RKO (cell line): ENCODE data around the gene LPIN2.

Experiments used
- DNase-seq: peaks from one replicate; pipeline ENCODE4 v3.0.0-alpha.2; 2016; ENCODE audit warnings: low spot score

Gene LPIN2

DNA sequence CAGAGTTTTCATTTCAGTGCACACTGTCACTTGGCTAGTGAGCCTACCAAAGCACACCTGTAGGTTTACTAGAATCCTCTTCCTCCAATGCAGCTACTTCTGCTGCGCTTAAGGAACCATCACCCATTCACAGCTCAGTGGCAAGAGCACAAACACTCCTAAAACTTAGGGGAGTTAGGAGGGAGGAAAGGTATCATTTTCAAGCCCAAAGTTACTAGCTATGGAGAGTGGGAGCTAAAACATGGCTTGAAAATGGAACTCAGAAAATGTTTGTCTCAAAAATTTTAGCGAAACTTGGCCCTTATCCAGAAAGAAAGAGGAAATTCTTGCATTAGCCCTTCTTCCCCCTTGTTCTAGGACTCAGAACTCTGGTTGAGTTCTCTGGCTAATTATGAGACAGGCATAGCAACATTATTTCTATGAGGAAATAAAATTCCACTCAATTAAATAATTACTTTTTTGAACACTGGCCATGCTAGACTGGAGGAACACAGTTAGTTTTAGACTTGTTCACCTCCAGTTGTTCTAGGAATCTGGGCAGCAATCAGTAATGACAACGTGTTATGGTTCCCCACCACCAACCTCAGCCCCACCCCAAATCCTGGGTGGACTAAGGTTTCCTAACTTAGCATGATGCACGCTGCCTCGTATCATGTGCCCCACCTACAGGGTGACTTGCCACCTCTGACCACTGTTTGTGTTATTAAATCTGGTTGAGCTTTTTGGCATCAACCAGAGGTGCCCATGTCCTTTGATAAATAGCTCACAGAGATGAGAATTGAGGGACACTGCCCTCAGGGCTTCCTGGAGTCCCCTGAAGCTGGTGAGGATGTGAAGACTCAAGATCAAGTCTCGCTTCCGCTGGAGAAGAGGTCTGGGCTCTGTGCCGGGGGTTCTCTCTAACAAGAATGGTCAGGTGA is 32.8 kb downstream of the LPIN2 start:
- DNase-seq = no peak

GRCh38 chr18:2979129-2979528 is 33.8 kb downstream of the LPIN2 start:
- DNase-seq = no peak

DNA sequence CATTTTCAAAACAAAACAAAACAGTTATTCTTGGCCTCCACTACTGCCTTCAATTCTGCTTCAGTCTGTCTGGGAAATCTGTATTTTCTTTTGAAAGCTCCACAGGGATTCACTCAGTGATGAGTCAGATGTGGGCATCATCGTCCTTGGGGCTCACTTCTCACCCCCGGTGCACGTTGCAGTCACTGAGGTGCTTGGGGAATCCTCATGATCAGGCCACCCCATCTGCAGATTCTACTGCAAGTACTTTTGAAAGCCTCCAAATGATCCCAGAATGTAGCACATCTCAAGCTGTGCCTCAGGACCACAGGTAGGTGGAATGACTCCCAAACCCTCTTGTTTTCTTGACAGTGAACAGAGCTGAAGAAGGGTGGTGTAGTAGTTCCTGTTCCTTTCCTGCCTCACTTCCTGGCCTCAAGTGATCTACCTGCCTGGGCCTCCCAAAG is 34.3 kb downstream of the LPIN2 start:
- DNase-seq = peak; percentile 77

GRCh38 chr18:2978208-2978607 is 34.7 kb downstream of the LPIN2 start:
- DNase-seq = no peak

- DNase-seq = no peak
Measured at GRCh38 chr18:2976218-2977132, 36.5 kb downstream of the LPIN2 start.

DNA sequence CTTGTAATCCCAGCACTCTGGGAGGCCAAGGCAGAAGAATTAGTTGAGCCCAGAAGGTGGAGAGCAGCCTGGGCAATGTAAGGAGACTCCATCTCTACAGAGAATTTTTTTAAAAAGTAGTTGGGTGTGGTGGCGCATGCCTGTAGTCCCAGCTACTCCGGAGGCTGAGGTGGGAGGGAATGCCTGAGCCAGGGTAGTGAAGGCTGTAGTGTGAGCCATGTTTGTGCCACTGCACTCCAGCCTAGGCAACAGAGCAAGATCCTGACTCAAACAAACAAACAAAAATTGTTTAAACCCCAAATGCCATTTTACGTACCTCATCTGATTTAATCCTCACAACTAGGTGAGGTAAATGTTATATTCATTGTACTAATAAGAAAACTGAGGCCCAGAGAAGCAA is 38.2 kb downstream of the LPIN2 start:
- no peak for DNase-seq

GRCh38 chr18:2971741-2972552 is 41.0 kb downstream of the LPIN2 start:
- DNase-seq = no peak

GRCh38 chr18:2970772-2971659 is 41.9 kb downstream of the LPIN2 start:
- DNase-seq = no peak

GRCh38 chr18:2970344-2970743 is 42.6 kb downstream of the LPIN2 start:
- no peak for DNase-seq

- no peak for DNase-seq
Measured at GRCh38 chr18:2969695-2970094, 43.2 kb downstream of the LPIN2 start.

DNA sequence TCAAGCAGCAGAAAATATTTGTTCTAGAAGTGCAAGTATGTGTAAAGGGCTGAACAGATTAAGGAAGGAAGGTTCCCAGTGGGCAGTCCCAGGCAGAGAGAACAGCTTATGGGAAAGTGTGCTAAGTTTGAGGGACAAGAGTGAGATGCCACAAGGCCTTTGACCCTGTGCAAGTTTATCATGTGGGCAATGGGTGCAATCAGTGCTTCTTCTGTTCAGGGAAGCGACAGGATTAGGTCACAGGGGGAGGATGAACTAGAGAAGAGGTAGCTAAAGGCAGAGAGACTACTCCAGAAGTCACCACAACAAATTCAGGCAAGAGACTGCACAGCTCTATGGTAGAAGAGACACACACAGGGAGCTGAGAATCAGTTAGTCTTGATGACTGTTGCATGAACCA is 44.3 kb downstream of the LPIN2 start:
- DNase-seq = no peak

- no peak for DNase-seq
Measured at GRCh38 chr18:2967820-2968219, 45.1 kb downstream of the LPIN2 start.

DNA sequence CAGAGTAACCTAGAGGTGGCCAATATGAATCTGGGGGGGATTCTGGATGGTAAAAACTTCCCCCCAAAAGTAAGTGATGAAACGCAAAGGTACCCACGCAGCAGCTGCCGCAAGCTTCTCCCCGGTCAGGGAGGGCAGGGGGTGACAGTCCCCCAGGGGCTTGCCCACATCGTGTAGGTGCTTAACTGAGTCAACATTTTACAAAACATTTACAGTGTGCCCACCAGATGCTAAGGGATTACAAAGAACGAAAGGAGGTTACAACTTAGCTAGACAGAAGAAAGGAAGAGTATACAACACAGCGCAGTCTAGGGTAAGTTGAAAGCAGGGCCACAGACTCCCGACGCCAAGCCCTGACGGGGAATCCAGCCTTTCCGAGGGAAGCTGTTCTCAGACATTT is 45.6 kb downstream of the LPIN2 start:
- no peak for DNase-seq

DNA sequence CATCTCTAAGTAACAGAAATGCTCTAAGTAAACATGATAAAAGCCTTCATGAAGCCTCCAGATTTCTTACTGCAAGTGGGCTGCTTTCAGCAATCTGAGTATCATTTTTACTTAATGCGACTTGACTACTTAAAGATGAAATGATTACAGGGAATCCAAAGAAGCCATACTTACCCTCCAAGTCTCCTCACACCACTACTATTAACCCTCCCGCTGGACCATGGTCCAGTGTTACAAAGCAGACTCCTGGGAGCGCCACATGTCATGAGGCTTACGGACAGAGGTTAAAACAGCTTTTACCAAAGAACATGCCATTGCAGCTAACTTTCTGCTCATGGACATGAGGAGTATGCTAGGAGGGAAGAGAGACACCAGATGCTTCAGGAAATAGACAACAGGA is 46.4 kb downstream of the LPIN2 start:
- DNase-seq = no peak

DNA sequence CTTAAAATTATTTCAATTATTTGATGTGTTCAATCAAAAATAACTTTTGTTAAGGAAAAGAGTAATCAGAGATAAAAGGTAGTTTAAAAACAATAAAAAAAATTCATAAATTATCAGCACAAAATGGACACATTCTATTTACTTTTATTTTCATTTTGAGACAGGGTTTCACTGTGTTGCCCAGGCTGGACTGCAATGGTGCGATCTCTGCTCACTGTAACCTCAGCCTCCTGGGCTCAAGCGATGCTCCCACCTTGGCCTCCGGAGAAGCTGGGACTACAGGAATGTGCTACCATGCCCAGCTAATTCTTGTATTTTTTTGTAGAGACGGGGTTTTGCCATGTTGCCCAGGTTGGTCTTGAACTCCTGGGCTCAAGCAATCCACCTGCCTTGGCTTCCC is 47.1 kb downstream of the LPIN2 start:
- no peak for DNase-seq

GRCh38 chr18:2964361-2965010 is 48.5 kb downstream of the LPIN2 start:
- DNase-seq = no peak
